ENCODE data around the gene CACNB3. TPM values are rescaled to one million over a fixed set of nuclear protein-coding genes. Genes with fewer than 3 reads are reported as not detected.
A peak's percentile ranks its signal among the peaks of the same experiment; 100 is the strongest.
"Not testable (repeated sequence)": the region's sequence is repeated elsewhere in the genome, so short reads cannot be mapped to it uniquely, and the experiment has no call there.

CACNB3 gene
- total RNA-seq, 1 experiment from 2014 or later: 9.1 TPM

DNA sequence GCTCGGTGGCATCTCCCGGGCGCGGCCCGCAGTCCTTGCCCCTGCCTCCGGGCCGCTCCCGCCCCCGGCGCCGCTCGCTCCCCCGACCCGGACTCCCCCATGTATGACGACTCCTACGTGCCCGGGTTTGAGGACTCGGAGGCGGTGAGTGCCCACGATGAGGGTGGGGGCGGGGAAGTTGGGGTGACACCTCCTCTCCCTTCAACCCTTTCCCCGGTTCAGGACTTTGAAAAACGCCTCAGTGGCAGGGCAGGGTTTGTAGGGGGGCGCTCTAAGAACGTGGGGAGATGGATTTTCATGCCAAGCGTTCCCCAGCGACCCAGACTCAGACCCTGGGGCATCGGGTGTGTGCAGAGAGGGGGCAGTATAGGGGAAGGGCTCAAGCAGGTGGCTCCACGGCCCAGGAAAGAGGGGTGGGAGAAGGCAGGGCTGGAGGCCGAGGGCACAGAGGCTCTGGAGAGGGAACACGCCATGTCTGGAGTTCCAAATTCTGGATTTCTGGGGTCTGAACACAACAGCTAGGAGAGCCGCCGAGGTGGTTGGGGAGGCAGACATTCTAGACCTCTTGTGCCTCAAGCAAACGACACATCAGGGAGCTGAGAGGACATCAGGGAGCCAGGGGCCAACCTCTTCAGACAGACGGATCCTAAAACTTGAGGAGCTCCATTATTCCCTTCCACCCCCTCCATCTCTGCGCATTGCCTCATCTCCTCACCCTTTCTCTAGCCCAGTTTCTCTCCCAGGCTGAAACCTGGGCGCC, 715 bp downstream of the CACNB3 start:
- no peak for DNase-seq (ENCODE audit: low read depth)

DNA sequence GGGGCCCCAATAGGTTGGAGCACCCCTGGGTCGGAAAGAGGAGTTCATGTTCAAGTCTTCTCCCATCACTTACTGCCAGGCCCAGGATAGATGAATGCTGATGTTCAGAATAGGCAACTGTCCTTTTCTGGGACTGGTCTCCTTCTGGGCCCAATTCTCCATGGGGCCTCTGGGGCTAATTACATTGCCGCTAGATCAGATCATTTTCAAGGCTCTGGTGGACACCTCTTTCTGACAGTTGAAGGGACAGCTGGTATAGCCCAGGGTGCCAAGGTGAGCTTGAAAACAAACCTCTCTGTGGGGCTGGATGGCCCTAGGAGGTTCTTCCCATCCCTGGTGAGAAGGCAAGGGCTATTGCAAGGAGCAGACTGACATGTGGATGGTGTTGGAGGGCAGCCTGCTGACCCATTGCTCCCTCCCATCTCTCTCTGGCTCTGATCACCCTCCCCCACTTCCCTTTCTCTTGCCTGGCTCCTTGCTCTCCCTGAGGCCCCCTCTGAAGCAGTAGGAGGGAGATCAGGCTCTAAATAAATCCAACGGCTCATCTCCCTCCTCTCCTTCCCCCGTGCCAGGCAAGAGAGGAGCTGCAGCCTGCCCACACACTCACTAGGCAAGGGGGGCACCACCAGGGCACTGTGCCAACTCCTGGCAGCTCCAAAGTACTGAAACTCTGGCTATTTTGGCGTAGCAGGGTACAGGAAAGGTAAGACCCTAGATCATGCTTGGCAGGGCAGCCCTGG, 1.9 kb downstream of the CACNB3 start:
- no peak for DNase-seq (ENCODE audit: low read depth)

DNA sequence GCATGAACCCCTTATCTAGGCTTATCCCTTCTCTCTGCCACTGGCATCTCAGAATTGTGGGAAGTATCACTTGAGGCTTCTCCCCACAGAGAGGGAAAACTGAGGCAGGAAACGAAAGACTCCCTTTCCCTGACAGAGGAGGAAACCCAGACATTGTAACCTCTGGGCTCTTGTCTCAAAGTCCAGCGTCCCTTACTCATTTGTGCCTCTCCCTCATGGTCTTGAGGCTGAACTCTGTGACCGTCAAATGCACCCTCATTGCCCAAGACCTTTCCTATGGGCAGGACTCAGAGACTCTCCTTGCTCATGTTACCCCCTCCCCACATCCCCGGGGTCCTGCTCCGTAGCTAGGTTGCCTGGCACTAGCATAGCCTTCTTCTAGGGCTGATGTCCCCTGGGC, 3.8 kb downstream of the CACNB3 start:
- no peak for DNase-seq (ENCODE audit: low read depth)

DNA sequence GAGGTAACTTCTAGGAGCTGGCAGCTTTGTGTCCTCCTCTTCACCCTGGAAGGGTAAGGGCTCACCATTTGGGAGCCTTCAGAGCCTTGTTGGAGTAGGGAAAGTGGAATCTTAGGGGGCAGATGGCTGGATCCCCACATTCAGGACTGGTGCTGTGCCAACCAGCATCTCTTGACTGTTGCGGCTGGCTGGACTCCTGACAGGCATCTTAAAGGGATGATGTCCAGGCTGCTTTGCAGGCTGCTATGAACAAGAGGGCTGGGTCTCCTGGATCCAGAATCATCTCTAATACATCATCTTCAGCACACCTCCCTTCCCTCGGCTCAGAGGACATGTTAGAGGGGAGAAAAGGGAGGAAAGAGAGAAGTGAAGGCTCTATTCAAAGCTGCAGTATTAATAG, 4.4 kb downstream of the CACNB3 start:
- no peak for DNase-seq (ENCODE audit: low read depth)

DNA sequence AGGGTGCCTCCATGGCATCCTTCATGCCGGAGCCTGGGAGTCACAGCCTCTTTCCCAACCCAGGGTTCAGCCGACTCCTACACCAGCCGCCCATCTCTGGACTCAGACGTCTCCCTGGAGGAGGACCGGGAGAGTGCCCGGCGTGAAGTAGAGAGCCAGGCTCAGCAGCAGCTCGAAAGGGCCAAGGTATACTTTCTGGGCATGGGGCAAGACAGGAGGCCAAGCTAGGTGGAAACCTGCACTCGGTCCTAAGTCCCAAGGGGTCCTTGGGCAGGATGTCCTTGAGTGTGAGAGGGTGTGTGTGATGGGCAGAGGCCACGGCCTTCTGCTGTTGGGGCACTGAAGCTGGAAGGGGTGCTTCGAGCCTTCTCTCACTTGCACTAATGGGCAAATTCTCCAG, 5.0 kb downstream of the CACNB3 start:
- no peak for DNase-seq (ENCODE audit: low read depth)

DNA sequence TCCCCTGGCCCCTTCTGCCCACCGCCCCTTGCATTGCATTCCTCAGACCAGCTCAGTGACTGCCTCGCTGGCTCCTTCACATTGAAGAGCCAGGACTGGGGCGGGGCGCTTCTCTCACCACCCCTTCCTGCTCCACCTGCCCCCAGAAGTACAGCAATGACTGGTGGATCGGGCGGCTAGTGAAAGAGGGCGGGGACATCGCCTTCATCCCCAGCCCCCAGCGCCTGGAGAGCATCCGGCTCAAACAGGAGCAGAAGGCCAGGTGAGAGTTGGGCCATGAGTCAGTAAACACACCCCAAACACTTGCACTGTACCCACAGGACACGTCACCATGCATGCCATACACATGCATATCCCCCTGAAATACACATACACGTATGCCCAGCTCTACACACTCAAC, 5.8 kb downstream of the CACNB3 start:
- DNase-seq (ENCODE audit: low read depth): no peak

DNA sequence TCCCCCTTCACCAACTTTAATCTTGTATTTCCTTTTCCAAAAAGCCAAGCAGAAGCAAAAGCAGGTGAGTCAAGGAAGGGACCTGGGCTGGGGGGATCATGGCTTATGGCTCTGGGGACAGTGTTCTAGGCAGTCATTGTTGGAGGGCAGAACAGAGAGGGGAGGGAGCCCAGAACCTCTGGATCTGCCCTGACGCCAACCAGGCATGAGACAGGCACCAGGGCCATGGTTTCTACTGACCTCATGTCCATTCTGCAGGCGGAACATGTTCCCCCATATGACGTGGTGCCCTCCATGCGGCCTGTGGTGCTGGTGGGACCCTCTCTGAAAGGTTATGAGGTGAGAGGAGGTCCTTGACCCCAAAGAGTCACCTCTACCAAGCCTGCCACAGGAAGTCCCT, 6.6 kb downstream of the CACNB3 start:
- no peak for DNase-seq (ENCODE audit: low read depth)

DNA sequence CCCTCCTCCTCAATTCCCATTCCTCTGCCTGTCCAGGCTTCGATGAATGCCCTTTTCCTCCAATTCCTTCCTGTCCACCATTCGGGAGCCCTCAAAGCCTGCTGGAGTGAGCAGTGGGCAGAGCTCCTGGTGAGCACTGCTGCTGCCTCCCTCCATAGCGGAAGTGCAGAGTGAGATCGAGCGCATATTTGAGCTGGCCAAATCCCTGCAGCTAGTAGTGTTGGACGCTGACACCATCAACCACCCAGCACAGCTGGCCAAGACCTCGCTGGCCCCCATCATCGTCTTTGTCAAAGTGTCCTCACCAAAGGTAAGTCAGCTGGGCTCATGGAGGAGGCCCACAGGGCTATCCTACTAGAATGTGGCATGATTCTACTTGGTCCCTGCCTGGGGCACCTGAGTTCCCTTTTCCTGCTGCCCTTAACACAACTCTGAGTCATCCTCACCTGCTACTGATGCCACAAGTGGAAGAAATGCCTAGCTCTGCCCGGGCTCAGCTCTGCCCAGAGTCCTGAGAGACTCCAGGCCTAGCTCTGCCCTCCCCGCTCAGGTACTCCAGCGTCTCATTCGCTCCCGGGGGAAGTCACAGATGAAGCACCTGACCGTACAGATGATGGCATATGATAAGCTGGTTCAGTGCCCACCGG, 8.0 kb downstream of the CACNB3 start:
- no peak for DNase-seq (ENCODE audit: low read depth)

DNA sequence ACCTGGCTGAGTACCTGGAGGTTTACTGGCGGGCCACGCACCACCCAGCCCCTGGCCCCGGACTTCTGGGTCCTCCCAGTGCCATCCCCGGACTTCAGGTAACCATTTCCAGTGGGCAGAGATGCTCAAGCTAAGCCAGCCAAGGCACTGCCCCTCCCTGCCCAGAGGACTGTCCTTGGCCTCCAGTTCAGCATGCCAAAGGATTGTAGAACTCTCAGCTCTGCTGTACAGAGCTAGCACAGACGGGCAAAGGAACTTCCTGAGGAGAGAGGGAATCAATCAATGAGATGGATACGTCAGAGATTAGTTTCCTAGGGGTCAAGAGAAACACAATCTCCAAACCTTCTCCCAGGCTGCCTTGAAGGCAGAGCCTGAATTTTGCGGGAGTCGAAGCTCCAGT, 8.7 kb downstream of the CACNB3 start:
- no peak for DNase-seq (ENCODE audit: low read depth)

DNA sequence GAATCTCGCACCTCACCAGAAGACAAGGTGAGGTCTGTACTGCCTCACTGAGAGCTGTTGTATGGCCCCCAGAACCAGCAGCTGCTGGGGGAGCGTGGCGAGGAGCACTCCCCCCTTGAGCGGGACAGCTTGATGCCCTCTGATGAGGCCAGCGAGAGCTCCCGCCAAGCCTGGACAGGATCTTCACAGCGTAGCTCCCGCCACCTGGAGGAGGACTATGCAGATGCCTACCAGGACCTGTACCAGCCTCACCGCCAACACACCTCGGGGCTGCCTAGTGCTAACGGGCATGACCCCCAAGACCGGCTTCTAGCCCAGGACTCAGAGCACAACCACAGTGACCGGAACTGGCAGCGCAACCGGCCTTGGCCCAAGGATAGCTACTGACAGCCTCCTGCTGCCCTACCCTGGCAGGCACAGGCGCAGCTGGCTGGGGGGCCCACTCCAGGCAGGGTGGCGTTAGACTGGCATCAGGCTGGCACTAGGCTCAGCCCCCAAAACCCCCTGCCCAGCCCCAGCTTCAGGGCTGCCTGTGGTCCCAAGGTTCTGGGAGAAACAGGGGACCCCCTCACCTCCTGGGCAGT, 9.3 kb downstream of the CACNB3 start:
- no peak for DNase-seq (ENCODE audit: low read depth)

DNA sequence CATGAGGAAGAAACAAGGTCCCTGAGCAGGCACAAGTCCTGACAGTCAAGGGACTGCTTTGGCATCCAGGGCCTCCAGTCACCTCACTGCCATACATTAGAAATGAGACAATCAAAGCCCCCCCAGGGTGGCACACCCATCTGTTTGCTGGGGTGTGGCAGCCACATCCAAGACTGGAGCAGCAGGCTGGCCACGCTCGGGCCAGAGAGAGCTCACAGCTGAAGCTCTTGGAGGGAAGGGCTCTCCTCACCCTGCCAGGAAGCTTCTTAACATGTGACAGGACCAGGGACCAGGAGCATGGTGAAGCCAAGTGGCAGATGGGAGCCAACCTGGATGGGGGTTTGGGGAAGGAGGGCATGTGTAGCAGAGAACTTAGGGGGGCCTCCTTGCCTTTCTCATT, 10.0 kb downstream of the CACNB3 start:
- DNase-seq (ENCODE audit: low read depth): no peak

DNA sequence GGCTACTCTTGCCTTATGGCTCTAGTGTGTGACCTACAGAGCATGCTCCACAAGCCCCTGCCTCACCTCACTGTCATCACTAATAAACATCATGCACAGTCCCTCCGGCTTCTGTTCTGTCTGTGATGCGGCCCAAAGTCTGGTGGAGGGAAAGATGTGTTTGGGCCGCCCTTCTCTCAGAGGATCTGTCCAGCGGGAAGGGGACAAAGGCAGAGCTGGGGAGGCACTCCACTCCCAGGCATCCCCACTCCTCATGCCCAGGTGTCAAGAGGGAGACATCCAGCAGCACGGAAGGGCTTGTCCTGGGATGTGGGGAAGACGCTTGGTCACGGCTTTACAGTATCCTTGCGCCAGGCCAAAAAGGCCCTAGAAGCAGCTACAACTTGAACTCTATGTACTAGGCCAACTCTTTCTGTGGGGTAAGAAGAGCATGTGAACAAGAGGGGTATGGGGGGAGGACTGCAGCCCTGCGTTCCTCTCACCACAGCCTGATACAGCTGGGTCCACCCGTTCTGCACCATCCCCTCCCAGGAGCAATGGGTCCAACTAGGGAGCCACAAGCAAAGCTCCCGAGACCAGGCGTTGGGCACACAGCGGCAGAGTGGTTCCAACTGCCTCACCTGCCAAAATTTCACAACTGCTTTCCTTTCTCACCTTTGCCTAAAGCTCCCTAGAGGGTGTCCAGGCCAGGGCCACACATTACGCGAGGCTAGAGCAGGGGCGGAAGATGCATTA, 10.7 kb downstream of the CACNB3 start:
- no peak for DNase-seq (ENCODE audit: low read depth)

DNA sequence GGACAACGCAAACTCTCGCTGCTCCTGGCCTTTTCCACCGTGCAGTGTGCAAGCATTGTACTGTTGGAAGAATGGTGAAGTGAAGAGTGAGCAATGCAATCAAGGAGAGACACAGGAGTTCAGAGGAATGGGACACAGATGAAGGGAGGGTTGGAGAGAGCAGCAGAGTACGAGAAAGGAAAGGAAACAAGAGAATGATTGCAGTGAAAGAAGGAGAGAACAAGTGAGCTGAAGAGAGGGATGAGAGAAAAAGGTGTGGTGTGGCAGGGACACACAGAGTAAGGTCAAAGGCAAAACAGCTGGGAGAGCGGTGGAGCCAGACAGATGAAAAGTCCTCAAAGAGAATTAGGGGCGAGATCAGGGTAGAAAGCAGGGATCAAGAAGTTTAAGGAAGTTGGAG, 13.0 kb downstream of the CACNB3 start:
- DNase-seq (ENCODE audit: low read depth): no peak

DNA sequence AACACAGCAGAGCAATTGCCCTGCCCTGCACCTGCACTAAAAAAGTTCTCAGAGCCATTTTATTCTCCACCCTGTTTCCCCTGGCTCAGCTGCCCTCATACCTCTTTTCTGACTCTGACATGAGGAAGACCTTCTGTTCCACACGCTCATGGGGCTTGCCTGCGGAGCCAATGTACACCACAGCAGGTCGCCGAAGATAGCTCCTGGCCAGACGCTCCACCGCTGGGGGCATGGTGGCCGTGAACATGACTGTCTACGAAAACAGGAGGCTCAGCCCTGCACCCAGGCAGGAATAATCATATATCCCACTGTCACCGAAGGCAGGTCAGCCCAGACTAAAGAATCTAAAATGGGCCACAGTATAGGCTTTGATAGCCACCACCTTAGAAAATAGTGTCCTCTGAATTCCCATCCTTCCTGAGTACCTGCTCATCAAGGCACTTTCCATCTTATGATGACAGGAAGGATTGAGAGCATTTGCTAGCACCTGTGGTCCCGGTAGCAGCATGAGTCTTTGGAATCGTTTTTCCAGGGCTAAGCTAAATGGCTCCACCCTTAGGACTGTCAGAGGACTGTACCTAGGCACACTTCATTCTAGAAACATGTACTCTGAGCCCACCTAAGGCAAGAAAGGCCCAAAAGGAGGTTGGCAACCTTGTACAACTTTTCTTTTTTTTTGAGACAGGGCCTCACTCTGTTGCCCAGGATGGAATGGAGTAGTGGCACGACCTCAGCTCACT, 14.2 kb downstream of the CACNB3 start:
- DNase-seq (ENCODE audit: low read depth): no peak

DNA sequence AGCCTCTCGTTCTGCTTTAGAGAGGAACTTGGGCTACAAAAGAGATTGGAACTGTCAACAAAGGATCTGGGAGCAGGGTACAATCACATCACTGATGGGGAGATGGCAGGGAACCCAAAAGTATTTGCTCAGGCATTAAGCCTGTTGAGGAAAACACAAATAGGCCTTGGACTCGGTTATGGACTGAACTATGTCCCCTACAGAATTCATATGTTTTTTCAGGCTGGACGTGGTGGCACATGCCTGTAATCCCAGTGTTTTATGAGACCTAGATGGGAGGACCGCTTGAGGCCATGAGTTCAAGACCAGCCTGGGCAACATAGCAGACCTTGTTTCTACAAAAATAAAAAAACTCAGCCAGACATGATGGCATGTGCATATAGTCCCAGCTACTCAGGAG, 19.8 kb downstream of the CACNB3 start:
- DNase-seq (ENCODE audit: low read depth): no peak

DNA sequence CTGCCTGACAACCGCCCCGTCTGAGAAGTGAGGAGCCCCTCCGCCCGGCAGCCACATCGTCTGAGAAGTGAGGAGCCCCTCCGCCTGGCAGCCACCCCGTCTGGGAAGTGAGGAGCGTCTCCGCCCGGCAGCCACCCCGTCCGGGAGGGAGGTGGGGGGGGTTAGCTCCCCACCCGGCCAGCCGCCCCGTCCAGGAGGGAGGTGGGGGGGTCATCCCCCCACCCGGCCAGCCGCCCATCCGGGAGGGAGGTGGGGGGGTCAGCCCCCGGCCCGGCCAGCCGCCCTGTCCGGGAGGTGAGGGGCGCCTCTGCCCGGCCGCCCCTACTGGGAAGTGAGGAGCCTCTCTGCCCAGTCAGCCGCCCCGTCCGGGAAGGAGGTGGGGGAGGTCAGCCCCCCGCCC, 23.7 kb downstream of the CACNB3 start:
- not testable (repeated sequence) for DNase-seq (ENCODE audit: low read depth)

DNA sequence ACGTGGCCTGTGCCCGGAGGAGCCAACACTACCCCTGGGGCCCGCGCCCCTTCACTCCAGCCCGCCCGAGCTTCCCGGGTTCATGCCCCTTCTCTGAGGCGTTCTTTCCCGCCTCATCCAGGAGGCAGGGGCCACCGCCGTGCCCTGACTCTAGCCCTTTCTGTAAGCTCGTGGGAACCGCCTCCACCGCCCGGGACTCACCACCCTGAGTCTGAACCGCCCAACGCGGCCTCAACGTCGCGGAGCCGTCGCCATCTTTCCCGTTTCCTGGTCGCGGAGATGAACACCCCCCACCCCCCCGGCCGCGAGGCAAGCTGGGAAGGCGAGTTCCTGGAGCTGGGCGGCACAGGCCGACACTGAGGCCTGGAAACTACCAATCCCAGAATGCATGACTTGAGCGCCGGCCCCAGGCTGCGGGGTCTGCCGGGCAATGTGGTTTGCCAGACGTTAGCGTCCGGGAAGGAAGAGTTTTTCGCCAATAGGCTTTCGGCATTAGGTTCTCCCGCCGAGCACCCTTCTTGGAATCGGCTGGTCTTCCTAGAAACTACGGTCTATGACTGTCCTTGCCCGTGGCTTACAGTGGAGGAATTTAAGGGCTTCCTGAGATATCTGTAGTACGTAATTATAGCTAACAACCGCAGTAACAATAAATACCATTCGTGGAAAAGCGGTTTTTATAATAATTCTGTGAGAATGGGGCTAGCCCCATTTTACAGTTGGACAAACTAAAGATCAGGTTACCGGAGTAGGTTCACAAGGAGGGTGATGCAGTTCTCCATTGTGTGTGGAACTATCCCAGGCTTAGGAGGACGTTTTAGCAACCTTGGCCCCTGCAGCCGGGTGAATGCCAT, 33.8 kb downstream of the CACNB3 start, which contains the start of gene DDX23:
TSS of gene DDX23 (minus strand) at position 281 of the 851 bp plus-strand sequence. CDS start 6,381 bp downstream, outside the sequence.
- peak; percentile 99 for DNase-seq (ENCODE audit: low read depth)

DNA sequence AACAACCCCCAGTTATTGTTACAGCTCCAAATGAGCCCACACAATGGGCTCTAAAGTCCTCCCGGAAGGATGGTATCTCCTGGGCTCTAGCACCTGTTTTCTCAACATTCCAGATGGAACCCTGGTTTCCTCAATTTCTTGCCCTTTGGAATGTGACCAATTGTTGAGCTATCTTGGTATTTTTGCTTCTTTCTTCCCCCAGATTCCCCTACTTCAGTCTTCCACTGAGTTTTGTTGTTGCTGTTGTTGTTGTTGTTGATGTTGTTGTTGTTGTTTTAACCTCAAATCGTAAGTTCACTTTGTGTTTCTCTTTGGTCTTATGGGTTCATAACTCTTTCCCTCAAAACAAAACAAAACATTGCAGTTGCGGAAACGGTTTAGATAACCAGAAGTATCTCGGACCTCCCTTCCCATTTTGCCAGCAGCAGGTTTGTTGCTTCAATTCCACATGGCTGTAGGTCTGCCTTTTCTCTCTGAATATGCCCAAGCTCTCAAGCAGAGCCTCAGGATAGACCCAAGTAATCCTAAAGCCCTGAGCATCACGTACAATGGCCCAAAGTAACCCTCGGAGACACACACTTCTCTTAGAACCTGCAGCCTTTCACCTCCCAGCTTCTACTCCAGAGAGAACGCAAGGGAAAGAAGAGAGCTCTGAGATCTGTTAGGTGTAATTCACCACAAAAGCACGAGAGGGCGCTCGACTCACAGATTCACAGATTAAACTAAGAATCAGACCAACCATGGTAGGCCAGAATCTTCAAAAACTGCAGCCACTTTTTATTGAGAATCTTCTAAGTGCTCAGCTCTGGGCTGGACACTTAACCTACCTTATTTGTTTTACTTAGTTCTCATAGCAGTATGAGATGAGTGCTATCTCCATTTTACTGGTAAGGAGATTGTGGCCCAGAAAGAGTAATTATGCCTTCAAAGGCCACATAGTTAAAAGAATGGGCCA, 34.7 kb downstream of the CACNB3 start:
- peak; percentile 86 for DNase-seq (ENCODE audit: low read depth)

DNA sequence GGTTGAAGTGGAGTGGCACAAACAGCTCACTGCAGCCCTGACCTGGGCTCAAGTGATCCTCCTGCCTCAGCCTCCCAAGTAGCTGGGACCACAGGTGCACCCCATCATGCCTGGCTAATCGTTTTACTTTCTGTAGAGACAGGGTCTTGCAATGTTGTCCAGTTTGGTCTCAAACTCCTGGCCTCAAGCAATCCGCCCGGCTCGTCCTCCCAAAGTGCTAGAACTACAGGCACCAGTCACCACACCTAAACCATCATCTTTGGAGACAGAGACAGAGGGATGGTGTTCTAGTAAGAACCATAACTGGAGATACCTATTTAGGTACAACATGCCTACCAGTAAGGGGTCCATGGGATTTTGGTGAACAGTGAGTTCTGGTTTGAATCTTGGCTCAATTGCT, 36.2 kb downstream of the CACNB3 start:
- DNase-seq (ENCODE audit: low read depth): no peak

All from Daoy (cell line).